Testis (tissue), 2 donors: ENCODE data around the gene MED9.

Experiments
- POLR2A ChIP-seq: fragments of 450-650 bp; IDR thresholded peaks from one replicate; pipeline ENCODE4 v1.6.1; 2017; ENCODE audit warnings: antibody characterized with exemption, mild to moderate bottlenecking, moderate library complexity
- TF ChIP-seq, protein P1 (sequence below), 3 experiments: fragments of 450-650 bp in 2 of 3; fragments of 200-600 bp in 1 of 3; sonication (generic) in 1 of 3; IDR thresholded peaks; one replicate each; pipeline ENCODE4 v1.5.1; 2016 to 2019; ENCODE audit warnings: antibody characterized with exemption in 3 of 3, mild to moderate bottlenecking in 2 of 3, moderate library complexity in 1 of 3

DNA sequence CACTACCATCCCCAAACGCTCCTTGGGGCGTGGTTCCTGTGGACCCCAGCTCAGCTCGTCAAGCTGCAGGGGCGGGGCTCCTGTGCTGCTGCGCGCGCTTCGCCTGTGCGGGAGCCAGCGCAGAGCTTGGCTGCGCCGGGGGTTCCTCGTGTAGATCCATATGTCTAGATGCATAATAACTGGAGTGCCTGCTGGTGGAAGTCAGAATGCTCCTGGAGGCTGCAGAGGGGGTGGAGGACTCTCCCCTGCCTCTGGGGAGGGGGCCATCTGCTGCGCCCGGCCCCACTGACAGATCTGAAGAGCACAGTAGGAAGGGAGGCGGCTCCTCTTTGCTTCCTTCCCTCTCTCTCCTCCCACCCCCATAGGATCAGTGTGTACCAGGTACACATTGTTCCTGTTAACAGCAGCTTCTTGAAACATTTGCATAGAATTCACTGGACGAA lies 14.8 kb downstream of the MED9 start:
- no peak for TF ChIP-seq POLR2A
- TF ChIP-seq, protein P1, sequence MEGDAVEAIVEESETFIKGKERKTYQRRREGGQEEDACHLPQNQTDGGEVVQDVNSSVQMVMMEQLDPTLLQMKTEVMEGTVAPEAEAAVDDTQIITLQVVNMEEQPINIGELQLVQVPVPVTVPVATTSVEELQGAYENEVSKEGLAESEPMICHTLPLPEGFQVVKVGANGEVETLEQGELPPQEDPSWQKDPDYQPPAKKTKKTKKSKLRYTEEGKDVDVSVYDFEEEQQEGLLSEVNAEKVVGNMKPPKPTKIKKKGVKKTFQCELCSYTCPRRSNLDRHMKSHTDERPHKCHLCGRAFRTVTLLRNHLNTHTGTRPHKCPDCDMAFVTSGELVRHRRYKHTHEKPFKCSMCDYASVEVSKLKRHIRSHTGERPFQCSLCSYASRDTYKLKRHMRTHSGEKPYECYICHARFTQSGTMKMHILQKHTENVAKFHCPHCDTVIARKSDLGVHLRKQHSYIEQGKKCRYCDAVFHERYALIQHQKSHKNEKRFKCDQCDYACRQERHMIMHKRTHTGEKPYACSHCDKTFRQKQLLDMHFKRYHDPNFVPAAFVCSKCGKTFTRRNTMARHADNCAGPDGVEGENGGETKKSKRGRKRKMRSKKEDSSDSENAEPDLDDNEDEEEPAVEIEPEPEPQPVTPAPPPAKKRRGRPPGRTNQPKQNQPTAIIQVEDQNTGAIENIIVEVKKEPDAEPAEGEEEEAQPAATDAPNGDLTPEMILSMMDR (IDR thresholded peaks at IDR 0.05): no peak
